Right forelimb (tissue), 1 donor: Measurements from ENCODE around the gene SSTR1.

ENCODE experiments used
- DNase-seq: peaks from one replicate; pipeline ENCODE4 v3.0.0-alpha.2; 2018

The SSTR1 gene

DNA sequence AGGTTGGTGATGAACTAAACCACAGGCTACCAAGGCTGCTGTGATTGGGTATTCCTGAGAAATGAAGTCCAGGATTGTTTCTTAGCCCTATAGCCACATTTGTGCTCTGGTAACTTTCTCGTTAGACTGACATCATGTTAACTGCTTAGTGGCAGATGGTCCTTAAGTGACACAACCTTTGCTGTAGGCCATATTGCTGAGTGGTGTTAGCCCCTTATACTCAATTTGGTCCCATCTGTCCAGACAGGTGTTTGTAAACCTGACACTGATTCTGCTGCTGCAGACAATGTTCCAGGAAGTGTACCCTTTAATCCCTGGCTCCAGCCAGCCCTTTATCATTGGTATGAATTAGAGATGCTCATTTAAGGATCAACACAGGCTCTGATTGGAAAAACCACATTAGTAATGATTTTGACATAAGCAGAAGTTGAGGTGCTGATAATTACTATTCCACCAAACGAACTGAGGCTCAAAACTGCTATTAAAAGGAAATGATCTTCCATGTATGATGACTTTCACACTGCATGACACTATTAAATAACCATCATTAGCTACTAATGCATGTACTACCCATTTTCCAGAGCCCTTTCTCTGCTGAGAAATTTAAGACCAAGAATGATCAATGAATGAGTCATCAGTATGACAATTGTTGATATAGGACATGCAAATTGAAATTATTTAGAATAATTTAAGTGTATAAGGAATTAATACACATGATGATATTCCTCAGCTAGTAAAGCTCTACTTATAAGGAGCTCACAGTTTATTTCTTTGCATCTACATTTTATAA is 3.6 kb upstream of the SSTR1 start:
- no peak for DNase-seq

- no peak for DNase-seq
These were observed 3.0 kb upstream of the SSTR1 start for GRCh38 chr14:38204719-38205115.

GRCh38 chr14:38205119-38205813 is 2.4 kb upstream of the SSTR1 start:
- no peak for DNase-seq

- DNase-seq = no peak
These were observed 1.6 kb upstream of the SSTR1 start for GRCh38 chr14:38205949-38206665.

GRCh38 chr14:38206689-38207376 is 871 bp upstream of the SSTR1 start:
- DNase-seq = no peak

DNA sequence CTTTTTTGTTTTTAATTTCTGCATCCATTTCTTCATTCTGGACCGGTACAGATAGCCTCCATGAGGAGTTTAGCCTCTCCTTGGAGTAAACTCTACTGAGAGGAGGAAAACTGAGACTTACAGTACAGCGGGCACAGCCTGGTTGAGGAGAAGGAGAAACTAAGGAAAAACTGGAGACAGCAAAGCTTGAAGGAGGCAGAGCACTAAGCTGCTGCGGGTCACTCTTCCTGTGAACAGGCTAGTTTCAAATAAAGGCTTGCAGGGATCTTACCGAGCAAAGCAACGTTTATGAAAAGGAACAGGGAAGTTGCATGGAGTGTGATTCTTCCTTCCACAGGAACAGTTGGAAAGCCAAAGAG is 348 bp upstream of the SSTR1 start:
- no peak for DNase-seq

DNA sequence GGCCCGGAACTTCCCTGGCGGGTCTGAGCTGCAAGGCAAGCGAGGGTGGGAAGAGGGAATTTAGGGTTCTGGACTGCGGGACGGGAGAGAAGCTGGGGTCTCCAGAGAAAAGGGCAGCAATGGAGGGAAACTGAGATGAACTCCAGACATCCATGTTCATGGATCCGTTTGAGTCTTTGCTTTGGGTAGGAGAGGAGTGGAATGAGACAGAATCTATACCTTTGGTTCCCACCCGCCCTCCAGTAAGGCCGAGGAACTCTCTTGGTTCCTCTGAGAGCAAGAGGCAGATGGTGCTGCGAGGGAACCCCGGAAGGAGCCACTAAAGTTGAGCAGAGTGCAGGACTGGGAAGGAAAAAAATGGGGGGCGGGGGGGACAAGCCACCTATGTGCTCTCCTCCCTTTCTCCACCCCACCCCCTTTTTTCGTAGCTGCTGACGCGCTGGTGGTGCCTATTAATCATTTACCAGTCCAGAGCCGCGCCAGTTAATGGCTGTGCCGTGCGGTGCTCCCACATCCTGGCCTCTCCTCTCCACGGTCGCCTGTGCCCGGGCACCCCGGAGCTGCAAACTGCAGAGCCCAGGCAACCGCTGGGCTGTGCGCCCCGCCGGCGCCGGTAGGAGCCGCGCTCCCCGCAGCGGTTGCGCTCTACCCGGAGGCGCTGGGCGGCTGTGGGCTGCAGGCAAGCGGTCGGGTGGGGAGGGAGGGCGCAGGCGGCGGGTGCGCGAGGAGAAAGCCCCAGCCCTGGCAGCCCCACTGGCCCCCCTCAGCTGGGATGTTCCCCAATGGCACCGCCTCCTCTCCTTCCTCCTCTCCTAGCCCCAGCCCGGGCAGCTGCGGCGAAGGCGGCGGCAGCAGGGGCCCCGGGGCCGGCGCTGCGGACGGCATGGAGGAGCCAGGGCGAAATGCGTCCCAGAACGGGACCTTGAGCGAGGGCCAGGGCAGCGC is 1.2 kb downstream of the SSTR1 start:
- DNase-seq = peak; percentile 65

DNA sequence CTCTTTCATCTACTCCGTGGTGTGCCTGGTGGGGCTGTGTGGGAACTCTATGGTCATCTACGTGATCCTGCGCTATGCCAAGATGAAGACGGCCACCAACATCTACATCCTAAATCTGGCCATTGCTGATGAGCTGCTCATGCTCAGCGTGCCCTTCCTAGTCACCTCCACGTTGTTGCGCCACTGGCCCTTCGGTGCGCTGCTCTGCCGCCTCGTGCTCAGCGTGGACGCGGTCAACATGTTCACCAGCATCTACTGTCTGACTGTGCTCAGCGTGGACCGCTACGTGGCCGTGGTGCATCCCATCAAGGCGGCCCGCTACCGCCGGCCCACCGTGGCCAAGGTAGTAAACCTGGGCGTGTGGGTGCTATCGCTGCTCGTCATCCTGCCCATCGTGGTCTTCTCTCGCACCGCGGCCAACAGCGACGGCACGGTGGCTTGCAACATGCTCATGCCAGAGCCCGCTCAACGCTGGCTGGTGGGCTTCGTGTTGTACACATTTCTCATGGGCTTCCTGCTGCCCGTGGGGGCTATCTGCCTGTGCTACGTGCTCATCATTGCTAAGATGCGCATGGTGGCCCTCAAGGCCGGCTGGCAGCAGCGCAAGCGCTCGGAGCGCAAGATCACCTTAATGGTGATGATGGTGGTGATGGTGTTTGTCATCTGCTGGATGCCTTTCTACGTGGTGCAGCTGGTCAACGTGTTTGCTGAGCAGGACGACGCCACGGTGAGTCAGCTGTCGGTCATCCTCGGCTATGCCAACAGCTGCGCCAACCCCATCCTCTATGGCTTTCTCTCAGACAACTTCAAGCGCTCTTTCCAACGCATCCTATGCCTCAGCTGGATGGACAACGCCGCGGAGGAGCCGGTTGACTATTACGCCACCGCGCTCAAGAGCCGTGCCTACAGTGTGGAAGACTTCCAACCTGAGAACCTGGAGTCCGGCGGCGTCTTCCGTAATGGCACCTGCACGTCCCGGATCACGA is 2.2 kb downstream of the SSTR1 start:
- DNase-seq = no peak

GRCh38 chr14:38210587-38211216 is 3.0 kb downstream of the SSTR1 start:
- peak; percentile 58 for DNase-seq

DNA sequence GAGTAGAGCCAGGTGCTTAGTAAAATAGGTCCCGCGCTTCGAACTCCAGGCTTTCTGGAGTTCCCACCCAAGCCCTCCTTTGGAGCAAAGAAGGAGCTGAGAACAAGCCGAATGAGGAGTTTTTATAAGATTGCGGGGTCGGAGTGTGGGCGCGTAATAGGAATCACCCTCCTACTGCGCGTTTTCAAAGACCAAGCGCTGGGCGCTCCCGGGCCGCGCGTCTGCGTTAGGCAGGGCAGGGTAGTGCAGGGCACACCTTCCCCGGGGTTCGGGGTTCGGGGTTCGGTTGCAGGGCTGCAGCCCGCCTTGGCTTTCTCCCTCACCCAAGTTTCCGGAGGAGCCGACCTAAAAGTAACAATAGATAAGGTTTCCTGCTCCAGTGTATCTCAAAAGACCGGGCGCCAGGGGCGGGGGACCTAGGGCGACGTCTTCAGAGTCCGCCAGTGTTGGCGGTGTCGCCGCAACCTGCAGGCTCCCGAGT is 3.6 kb downstream of the SSTR1 start:
- DNase-seq = no peak

DNA sequence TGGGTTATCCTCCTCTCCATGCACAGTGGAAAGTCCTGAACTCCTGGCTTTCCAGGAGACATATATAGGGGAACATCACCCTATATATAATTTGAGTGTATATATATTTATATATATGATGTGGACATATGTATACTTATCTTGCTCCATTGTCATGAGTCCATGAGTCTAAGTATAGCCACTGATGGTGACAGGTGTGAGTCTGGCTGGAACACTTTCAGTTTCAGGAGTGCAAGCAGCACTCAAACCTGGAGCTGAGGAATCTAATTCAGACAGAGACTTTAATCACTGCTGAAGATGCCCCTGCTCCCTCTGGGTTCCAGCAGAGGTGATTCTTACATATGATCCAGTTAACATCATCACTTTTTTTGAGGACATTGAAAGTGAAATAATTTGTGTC is 4.4 kb downstream of the SSTR1 start:
- no peak for DNase-seq

- DNase-seq = no peak
These were observed 5.3 kb downstream of the SSTR1 start for GRCh38 chr14:38213001-38213400.

GRCh38 chr14:38217553-38217952 is 9.8 kb downstream of the SSTR1 start:
- no peak for DNase-seq

- no peak for DNase-seq
These were observed 13.4 kb downstream of the SSTR1 start for GRCh38 chr14:38221077-38221476.

DNA sequence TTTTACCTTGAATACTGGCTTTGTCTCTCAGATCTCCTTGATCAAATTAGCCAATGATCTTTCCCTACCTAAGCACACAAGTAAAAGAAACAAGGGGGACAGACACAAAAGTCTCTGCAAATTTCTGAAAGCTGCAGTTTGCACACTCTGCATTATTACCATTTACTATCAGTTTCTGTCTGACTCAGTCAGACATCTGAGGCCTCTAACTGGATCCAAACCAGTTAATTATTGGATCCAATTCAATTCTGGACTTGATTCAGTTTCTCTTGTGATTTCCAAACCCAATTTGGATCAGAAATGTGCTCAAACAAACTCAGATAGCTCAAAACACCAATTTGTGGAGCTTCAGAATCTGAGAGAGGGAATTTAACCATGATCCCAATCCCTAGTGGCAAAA is 16.6 kb downstream of the SSTR1 start:
- no peak for DNase-seq

GRCh38 chr14:38225946-38226345 is 18.2 kb downstream of the SSTR1 start:
- no peak for DNase-seq

DNA sequence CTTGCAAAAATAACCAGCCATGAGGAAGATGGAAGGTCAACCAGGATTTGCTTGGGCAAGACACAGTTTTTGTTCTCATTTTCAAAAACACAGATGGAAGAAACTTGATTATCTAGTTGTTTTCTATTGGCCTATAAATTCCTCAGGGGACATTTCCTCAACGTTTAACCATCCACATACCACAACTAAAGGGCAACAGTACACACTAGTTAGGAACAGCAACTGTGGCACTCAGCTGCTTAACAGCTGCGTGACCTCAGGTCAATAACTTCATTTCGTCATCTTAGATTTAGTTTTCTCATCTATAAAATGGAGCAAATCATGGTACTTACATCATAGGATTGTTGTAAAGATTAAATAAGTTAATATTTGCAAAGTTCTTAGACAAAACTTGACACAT is 18.7 kb downstream of the SSTR1 start:
- DNase-seq = no peak

GRCh38 chr14:38233218-38233617 is 25.5 kb downstream of the SSTR1 start:
- DNase-seq = no peak

GRCh38 chr14:38238332-38238731 is 30.6 kb downstream of the SSTR1 start:
- no peak for DNase-seq

- no peak for DNase-seq
These were observed 31.2 kb downstream of the SSTR1 start for GRCh38 chr14:38238878-38239277.
